GM12891 (cell line): ENCODE data around the gene NIT2.

ENCODE experiments used
- POLR2A ChIP-seq: IDR thresholded peaks from 2 replicates; pipeline ENCODE4 v1.6.1; 2011; ENCODE audit warnings: low read depth, low read length, control low read depth
- POLR2AphosphoS5 ChIP-seq: IDR thresholded peaks from 2 replicates; pipeline ENCODE4 v1.6.1; 2011; ENCODE audit warnings: low read depth, low read length, control low read depth
- SPI1 ChIP-seq: IDR thresholded peaks from 2 replicates; pipeline ENCODE4 v1.6.1; 2011; ENCODE audit warnings: low read depth, low read length, control low read depth
- TAF1 ChIP-seq: IDR thresholded peaks from 2 replicates; pipeline ENCODE4 v1.6.1; 2011; ENCODE audit warnings: low read depth, low read length, control low read depth

DNA sequence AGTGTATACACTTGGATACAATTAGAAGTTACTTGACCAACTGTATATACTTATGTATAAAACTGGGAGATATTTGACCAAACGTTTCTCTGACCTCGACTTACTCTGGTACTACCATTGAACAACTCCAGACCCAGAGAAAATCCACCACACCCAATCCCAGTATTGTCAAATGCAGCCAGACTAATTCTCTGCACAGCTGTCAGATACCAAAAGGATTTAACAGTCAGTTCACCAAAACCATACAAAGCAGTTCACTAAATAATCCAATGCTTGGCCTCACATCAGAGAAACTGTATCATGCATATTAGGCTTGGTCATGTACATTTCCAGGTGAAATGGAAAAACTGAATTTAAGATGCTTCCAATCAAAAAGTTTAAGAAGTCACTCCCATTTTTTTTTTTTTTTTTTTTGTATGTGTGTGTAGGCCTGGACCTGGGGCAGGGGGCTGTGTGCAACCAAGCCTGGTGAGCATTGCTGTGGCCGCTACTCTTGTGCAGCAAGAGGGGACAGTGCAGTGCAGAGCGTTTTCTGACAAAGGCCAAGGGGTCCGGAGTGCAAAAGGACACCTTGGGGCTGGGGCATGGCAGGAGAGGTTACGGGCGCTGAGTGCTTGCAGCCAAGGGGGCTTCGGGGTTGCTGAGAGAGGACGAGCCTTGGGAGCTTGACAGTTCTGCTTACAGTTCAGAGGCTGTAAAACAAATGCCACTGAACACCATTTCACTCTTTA, 64.9 kb downstream of the NIT2 start:
- TF ChIP-seq POLR2A (no peak), POLR2AphosphoS5 (no peak), SPI1 (no peak), TAF1 (no peak)
